SK-N-SH (cell line): Measurements from ENCODE around the gene KCNC2.

ENCODE experiments used
- CTCF ChIP-seq: fragments of 200-600 bp; sonication (generic); IDR thresholded peaks from 2 replicates; pipeline ENCODE4 v1.6.1; 2017; ENCODE audit warnings: antibody characterized with exemption, mild to moderate bottlenecking, moderate library complexity
- FOSL2 ChIP-seq: IDR thresholded peaks from 2 replicates; pipeline ENCODE4 v1.4.0; 2012; ENCODE audit warnings: low read depth, mild to moderate bottlenecking, moderate library complexity, borderline replicate concordance
- MAX ChIP-seq: IDR thresholded peaks from 2 replicates; pipeline ENCODE4 v1.4.0; 2012; ENCODE audit warnings: low read depth
- RXRA ChIP-seq: IDR thresholded peaks from 2 replicates; pipeline ENCODE4 v1.4.0; 2012; ENCODE audit warnings: low read depth, mild to moderate bottlenecking, borderline replicate concordance
- SIN3A ChIP-seq: IDR thresholded peaks from 2 replicates; pipeline ENCODE4 v1.6.1; 2012; ENCODE audit warnings: low read depth, mild to moderate bottlenecking, low read length, moderate library complexity, borderline replicate concordance
- TAF1 ChIP-seq: IDR thresholded peaks from 2 replicates; pipeline ENCODE4 v1.6.1; 2012; ENCODE audit warnings: low read depth, mild to moderate bottlenecking, low read length, moderate library complexity, borderline replicate concordance
- USF2 ChIP-seq: fragments of 150-350 bp; IDR thresholded peaks from 2 replicates; pipeline ENCODE4 v1.6.1; 2017; ENCODE audit warnings: antibody characterized with exemption, low read length, low read depth, borderline replicate concordance

- TF ChIP-seq USF2, result no peak
- no peak for TF ChIP-seq FOSL2
- no peak for TF ChIP-seq CTCF
- TF ChIP-seq MAX, result no peak
- no peak for TF ChIP-seq RXRA
- no peak for TF ChIP-seq TAF1
- no peak for TF ChIP-seq SIN3A
These were observed 112.6 kb downstream of the KCNC2 start for GRCh38 chr12:75097003-75097402.
